Sigmoid colon (tissue), 3 donors: Measurements from ENCODE around the gene CLEC16A.

Experiments used
- POLR2A ChIP-seq, 2 donors: fragments of 450-650 bp; IDR thresholded peaks; one replicate each; pipeline ENCODE4 v1.6.1; 2016; ENCODE audit warnings: antibody characterized with exemption in 2 of 2, mild to moderate bottlenecking in 2 of 2, moderate library complexity in 2 of 2
- TF ChIP-seq, protein P1 (sequence below), 4 experiments: fragments of 450-650 bp in 3 of 4; fragments of 200-600 bp in 1 of 4; IDR thresholded peaks; one replicate each; pipeline ENCODE4 v1.5.1; 2016 to 2019; ENCODE audit warnings: antibody characterized with exemption in 4 of 4, mild to moderate bottlenecking in 3 of 4, moderate library complexity in 2 of 4

DNA sequence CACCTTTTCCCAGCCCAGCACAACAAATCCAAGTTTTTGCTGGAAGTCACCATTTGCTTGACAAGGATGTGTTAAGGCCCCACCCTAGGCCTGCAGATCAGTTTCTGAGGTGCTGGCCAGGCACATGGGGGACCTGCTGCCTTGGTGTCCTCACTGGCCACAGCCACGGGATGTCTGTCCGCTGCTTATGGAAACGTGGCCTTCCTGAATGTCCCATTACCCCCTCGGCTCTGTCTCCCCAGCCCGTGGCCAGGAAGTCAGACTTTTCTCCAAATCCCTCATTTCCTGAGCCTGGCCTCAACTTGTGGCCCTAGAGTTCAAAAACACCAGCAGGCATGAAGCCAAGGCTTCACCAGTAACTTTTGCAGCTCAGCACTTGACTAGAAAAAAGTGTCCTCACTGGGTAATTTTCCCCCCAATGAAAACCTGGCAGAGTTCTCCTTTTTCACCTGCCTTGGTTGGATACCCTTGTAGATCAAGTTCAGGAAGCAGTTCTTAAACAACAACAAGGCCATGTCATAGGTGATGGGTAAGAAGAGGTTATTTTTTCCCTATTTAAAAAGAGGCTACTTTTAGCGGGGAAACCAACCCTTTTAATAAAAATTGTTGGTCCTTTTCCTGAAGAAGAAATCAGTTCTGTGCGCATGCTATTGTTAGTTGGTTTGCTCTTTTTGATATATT, 230.9 kb downstream of the CLEC16A start:
- TF ChIP-seq, protein P1, sequence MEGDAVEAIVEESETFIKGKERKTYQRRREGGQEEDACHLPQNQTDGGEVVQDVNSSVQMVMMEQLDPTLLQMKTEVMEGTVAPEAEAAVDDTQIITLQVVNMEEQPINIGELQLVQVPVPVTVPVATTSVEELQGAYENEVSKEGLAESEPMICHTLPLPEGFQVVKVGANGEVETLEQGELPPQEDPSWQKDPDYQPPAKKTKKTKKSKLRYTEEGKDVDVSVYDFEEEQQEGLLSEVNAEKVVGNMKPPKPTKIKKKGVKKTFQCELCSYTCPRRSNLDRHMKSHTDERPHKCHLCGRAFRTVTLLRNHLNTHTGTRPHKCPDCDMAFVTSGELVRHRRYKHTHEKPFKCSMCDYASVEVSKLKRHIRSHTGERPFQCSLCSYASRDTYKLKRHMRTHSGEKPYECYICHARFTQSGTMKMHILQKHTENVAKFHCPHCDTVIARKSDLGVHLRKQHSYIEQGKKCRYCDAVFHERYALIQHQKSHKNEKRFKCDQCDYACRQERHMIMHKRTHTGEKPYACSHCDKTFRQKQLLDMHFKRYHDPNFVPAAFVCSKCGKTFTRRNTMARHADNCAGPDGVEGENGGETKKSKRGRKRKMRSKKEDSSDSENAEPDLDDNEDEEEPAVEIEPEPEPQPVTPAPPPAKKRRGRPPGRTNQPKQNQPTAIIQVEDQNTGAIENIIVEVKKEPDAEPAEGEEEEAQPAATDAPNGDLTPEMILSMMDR (IDR thresholded peaks at IDR 0.05), result no peak
- no peak for TF ChIP-seq POLR2A (IDR thresholded peaks at IDR 0.05)
